H1 (cell line): Measurements from ENCODE around the gene FUT6. TPM values are rescaled to one million over a fixed set of nuclear protein-coding genes. Genes with fewer than 3 reads are reported as not detected.

Experiments
- EP300 ChIP-seq, 2 experiments: IDR thresholded peaks; 1 replicate in 1 of 2; 2 replicates in 1 of 2; pipeline ENCODE4 v1.6.1; 2011 to 2012; ENCODE audit warnings: low read depth in 2 of 2, low read length in 2 of 2, mild to moderate bottlenecking in 2 of 2, borderline replicate concordance in 1 of 2, inconsistent platforms in 1 of 2, moderate library complexity in 1 of 2
- polyA plus RNA-seq, 7 experiments: library from polyadenylated mRNA; depleted of rRNA in 3 of 7; stranded (reverse) in 5 of 7; unstranded in 2 of 7; fragments of >200 nt in 5 of 7; fragments of 200-250 nt in 2 of 7; gene quantifications; 1 replicate in 5 of 7; 2 replicates in 1 of 7; 4 replicates in 1 of 7; pipeline versions ENCODE4 v1.2.1 to v1.2.3, GENCODE V29; 2011 to 2013; ENCODE audit warnings: missing spikeins in 2 of 7, mixed read lengths in 2 of 7
- total RNA-seq: library from RNA; stranded (reverse); fragmentation: NEBNext Ultra II Directional; extraction: Animal tissue kit (Norgen Biotek cat#: 25700); gene quantifications from 2 replicates; pipeline ENCODE4 v1.2.1, GENCODE V29; 2021

Gene FUT6
- total and polyA plus RNA-seq, 2 of the 8 experiments (the other 6 are each of a cell fraction or from before 2014, with no cell fraction given), result not detected

GRCh38 chr19:5793188-5793587 lies 46.3 kb downstream of the FUT6 start (continued):
- TF ChIP-seq EP300 (IDR thresholded peaks at IDR 0.05; ENCODE audit: borderline replicate concordance in 1 of 2, low read depth in 2 of 2, low read length in 2 of 2), result no peak
